Vagina (tissue), 2 donors: Measurements from ENCODE around the gene NOM1.

Experiments used
- POLR2A ChIP-seq, 2 donors: fragments of 450-650 bp; IDR thresholded peaks; one replicate each; pipeline ENCODE4 v1.6.1; 2017; ENCODE audit warnings: antibody characterized with exemption in 2 of 2, mild to moderate bottlenecking in 2 of 2, moderate library complexity in 2 of 2
- POLR2AphosphoS5 ChIP-seq, 2 donors: sonication (generic); formaldehyde crosslinking; IDR thresholded peaks; one replicate each; pipeline ENCODE4 v1.9.0; 2017; ENCODE audit warnings: antibody characterized with exemption in 2 of 2, mild to moderate bottlenecking in 2 of 2, low read depth in 1 of 2; ENCODE audit not compliant: insufficient read depth in 1 of 2
- TF ChIP-seq, protein P1 (sequence below), 3 experiments: fragments of 450-650 bp in 2 of 3; fragments of 200-600 bp in 1 of 3; sonication (generic) in 1 of 3; IDR thresholded peaks; one replicate each; pipeline ENCODE4 v1.5.1; 2017 to 2019; ENCODE audit warnings: antibody characterized with exemption in 3 of 3, mild to moderate bottlenecking in 2 of 3, moderate library complexity in 2 of 3

DNA sequence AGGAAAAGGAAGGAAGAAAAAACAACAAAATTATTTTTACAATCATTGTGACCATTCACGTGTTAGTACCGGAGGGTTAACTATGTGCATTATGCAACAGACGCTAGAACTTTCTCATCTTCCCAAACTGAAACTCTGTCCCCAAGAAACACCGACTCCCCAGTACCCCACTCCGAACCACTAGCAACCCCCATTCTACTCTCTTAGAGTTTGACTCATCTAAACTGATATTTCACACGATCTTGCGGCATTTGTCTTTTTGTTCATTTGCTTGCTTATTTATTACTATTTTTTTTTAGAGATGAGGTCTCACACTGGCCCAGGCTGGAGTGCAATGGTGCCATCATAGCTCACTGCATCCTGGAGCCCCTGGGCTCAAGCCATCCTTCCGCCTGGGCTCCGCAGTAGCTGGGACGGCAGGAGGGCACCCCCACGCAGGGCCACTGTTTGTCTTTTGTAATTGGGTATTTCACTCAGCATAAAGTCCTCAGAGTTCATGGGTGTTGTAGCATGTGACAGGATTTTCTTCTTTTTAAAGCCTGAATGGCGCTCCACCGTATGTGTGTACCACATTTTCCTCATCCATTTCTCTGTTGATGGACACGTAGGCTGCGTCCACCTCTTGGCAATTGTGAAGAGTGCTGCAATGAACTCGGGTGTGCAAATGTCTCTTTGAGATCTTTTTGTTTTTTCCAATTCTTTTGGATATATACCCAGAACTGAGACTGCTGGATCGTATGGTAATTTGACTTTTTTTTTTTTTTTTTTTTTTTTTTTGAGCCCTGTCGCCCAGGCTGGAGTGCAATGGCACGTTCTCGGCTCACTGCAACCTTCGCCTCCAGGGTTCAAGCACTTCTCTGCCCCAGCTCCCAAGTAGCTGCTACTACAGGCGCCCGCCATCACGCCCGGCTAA, 51.5 kb downstream of the NOM1 start:
- TF ChIP-seq, protein P1, sequence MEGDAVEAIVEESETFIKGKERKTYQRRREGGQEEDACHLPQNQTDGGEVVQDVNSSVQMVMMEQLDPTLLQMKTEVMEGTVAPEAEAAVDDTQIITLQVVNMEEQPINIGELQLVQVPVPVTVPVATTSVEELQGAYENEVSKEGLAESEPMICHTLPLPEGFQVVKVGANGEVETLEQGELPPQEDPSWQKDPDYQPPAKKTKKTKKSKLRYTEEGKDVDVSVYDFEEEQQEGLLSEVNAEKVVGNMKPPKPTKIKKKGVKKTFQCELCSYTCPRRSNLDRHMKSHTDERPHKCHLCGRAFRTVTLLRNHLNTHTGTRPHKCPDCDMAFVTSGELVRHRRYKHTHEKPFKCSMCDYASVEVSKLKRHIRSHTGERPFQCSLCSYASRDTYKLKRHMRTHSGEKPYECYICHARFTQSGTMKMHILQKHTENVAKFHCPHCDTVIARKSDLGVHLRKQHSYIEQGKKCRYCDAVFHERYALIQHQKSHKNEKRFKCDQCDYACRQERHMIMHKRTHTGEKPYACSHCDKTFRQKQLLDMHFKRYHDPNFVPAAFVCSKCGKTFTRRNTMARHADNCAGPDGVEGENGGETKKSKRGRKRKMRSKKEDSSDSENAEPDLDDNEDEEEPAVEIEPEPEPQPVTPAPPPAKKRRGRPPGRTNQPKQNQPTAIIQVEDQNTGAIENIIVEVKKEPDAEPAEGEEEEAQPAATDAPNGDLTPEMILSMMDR (IDR thresholded peaks at IDR 0.05) = no peak
- TF ChIP-seq POLR2A (IDR thresholded peaks at IDR 0.05) (no peak), POLR2AphosphoS5 (IDR thresholded peaks at IDR 0.05; ENCODE audit: insufficient read depth in 1 of 2, low read depth in 1 of 2) (no peak)
